GM18870 (cell line): Measurements from ENCODE around the gene ICAM3.

Experiments
- ATAC-seq: cut with Tn5 transposase; IDR thresholded peaks from one replicate; pipeline ENCODE4 v1.9.1; 2021; ENCODE audit warnings: moderate library complexity; ENCODE audit not compliant: unreplicated experiment

Gene ICAM3

GRCh38 chr19:10320602-10321416 is 18.6 kb downstream of the ICAM3 start:
- ATAC-seq = no peak

GRCh38 chr19:10318807-10319682 is 20.4 kb downstream of the ICAM3 start:
- ATAC-seq = no peak

DNA sequence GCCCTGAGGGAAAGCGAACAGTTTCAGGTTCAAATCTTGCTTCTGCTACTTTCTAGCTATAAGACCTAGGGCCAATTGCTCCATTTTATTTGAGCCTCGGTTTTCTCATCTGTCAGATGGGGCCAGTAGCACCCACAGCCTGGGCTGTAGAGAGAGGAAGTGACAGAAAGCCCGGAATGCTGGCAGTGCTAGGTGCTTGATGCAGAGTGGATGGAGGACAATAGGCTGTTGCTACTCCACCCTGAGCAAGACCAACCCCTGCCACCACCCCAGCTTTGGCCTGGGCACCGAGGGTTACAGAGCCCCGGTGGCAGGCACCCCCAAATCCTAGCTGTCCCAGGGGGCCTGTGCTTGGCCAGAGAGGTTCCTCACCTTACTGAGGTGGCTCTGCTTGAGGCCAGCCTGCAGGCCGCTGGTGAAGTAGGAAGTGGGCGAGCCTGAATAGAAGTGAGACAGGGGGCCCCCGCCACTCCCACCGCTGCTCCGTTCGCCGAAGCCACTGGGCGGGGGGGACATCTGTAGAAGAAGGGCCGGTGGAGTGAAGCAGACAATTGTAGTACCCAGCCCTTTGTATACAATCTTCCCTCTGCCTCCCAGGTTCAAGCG is 21.5 kb downstream of the ICAM3 start:
- ATAC-seq = no peak

GRCh38 chr19:10317045-10317856 is 22.2 kb downstream of the ICAM3 start:
- no peak for ATAC-seq

DNA sequence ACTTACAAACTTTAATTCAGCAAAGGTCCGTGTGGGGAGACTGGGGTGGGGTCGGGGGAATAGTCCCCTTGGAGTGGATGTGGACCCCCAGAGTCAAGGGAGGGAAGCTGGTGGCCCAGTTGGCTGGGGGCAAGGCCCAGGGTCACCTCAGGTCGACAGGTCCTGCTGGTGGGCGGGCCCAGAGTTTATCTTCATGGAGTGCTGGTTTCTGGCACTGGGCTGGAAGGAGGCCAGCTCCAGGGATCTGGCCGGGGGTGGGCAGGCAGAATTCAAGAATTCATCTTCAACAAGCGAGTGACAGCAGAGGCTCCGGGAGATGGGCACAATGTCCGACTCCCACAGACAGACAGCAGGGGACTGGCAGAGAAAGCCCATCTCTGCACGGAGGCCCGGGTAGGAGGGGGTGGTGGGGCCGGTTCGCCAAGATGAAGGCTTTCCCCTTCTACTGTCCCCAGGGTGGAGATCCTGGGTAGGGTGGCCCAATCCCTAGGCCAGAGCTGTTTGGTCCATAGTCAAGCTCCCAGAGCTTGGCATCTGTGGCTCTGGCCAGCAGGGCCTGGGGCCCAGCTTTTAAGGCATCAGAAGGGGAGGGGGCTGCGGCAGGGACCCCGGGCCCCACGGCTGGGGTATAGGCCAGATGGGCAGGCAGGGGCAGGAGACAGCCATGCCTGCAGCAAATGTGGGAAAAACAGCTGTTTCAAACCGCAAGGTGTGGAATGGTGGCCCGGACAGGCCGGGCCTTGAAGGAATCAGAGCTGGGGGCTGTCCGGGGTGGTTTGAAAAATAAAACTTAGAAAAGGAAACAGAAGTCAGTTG is 23.0 kb downstream of the ICAM3 start:
- no peak for ATAC-seq

- no peak for ATAC-seq
Observed at GRCh38 chr19:10315335-10316214, 23.8 kb downstream of the ICAM3 start, which contains the start of gene FDX2. TSS of gene FDX2 (minus strand) at chr19:10316015. CDS start at chr19:10315996, 19 bp downstream.

DNA sequence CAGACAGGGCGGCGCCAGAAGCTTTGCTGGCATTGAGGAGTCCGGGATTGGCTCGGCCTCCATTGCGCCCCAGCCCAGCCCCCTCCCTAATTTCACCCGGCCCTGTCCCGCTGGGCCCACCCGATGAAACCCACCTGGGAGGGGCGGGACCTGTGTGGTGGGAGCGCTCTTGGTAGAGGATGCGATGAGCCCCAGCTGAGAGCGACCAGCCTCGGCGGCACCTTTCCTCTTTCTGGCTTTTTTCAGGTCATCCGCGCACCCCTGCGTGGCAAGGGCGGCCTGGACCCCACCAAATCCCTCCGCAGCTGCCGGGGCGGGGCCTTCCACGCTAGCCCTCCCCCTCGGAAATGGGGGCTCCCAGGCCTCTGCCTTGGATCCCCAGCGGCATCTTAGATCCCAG is 30.0 kb downstream of the ICAM3 start, which contains the start of gene ZGLP1:
Gene ZGLP1, minus strand, starts transcription at position 393 of the 400 bp plus-strand sequence.
- no peak for ATAC-seq

GRCh38 chr19:10306327-10306726 is 33.1 kb downstream of the ICAM3 start:
- ATAC-seq = no peak

GRCh38 chr19:10305139-10305806 is 34.2 kb downstream of the ICAM3 start:
- ATAC-seq = no peak

GRCh38 chr19:10299545-10300458 is 39.6 kb downstream of the ICAM3 start:
- no peak for ATAC-seq

DNA sequence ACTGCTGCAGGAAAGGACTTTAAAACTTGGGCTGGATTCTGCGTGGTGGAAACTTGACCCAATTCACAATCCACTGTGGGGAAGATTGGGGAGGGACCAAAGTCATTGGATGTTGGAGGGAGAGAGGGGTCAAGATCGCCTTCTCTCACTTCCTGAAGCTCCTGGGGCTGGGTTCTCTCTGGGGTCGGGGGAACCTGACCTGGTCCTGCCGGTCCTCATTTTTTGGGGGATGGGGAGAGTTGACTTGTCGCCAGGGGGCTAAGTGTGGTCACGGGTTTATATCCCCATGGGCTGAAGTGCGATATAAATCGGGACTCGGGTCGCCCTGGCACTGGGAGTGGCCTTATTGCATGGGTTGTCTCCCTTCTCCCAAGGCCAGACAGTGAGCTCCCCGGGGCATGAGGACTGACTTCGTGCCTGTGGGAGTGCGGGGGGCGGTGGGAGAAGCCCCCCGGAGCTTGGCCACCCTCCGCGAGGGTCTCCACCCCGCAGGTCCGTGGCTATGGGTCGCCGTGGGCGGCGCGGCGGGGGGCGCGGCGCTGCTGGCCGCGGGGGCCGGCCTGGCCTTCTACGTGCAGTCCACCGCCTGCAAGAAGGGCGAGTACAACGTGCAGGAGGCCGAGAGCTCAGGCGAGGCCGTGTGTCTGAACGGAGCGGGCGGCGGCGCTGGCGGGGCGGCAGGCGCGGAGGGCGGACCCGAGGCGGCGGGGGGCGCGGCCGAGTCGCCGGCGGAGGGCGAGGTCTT is 43.4 kb downstream of the ICAM3 start:
- no peak for ATAC-seq

DNA sequence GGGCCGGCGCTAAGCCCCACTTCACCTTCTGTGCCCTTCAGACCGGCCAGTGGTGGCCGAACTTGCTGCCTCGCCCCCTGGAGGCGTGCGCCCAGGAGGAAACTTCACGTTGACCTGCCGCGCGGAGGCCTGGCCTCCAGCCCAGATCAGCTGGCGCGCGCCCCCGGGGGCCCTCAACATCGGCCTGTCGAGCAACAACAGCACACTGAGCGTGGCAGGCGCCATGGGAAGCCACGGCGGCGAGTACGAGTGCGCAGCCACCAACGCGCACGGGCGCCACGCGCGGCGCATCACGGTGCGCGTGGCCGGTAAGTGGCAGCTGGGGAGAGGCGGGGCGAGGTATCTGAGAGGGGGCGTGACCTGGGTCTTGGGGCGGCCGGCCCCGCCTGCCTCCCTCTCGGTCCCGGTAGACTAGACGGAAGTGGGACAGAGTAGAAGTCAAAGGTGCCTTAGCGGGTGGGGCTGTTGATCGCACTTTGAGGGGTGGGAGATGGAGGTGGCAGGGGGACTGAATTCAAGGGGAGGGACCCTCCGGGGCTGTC is 44.0 kb downstream of the ICAM3 start:
- ATAC-seq = no peak

DNA sequence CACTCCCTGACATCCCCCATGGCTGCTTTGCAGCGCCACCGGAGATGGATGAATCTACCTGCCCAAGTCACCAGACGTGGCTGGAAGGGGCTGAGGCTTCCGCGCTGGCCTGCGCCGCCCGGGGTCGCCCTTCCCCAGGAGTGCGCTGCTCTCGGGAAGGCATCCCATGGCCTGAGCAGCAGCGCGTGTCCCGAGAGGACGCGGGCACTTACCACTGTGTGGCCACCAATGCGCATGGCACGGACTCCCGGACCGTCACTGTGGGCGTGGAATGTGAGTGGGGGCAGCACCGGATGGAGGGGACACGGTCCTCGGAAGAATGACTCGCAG is 45.1 kb downstream of the ICAM3 start:
- ATAC-seq = no peak

- no peak for ATAC-seq
Observed at GRCh38 chr19:10293637-10294367, 45.6 kb downstream of the ICAM3 start.

DNA sequence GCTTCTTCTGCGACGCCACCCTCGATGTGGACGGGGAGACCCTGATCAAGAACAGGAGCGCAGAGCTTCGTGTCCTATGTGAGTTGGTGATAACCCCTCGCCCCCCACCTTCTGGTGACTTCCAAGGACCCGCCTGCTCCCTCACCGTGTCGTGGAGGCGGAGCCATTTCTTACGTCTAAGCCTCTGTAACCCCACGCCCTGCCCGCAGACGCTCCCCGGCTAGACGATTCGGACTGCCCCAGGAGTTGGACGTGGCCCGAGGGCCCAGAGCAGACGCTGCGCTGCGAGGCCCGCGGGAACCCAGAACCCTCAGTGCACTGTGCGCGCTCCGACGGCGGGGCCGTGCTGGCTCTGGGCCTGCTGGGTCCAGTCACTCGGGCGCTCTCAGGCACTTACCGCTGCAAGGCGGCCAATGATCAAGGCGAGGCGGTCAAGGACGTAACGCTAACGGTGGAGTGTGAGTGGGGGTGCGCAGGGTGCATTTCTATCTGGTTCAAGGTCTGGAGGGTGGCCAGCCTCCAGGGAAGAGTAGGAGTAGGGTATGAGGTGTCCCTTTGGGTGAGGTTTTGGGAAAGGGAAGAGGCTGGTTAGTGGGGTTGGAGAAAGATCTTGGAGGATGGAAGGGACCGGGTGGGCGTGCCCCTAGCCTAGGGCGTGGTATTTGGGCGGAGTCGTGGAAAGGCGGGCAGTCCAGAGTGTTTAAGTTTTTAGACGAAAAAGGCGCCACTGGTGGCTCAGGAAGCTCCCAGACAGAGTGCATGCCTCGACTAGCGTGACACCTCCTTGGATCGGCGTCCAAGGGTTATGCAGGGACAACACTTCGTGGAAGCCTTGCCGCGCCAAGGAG is 46.4 kb downstream of the ICAM3 start:
- no peak for ATAC-seq
